ENCODE results near the gene MED25. TPM values are rescaled to one million over a fixed set of nuclear protein-coding genes. Genes with fewer than 3 reads are reported as not detected.

Gene MED25
- total RNA-seq, 1 experiment from 2014 or later: 39.9 TPM

- ChIA-PET CTCF (interaction anchor here (0.7 kb wide), 1 partner anchor 240 kb away, joined by 4 read pairs; no protein-coding TSS in a partner anchor), POLR2A (no interaction called here)
- no peak for TF ChIP-seq CTCF (IDR thresholded peaks at IDR 0.05; ENCODE audit: unreplicated experiment)
- BruUV-seq (replicated peaks): no TSS peak
- Mint-ChIP-seq H3K4me1 (ENCODE audit: insufficient read depth, unreplicated experiment) (no peaks in the 10 kb centered on the region), H3K9me3 (ENCODE audit: unreplicated experiment) (no peaks in the 10 kb centered on the region), H3K36me3 (ENCODE audit: insufficient read depth, unreplicated experiment) (peaks cover 59% of the 10 kb centered on the region), H3K4me3 (ENCODE audit: unreplicated experiment) (no peak overlapping the region), H3K27me3 (ENCODE audit: insufficient read depth, unreplicated experiment) (no peaks in the 10 kb centered on the region), H3K27ac (ENCODE audit: low read depth, unreplicated experiment) (no peak overlapping the region)
- intact Hi-C loops (cut with micrococcal nuclease): no loop called here
- no peak for DNase-seq (ENCODE audit: unreplicated experiment)
These were observed 17.3 kb upstream of the MED25 start for GRCh38 chr19:49800771-49801170.

GRCh38 chr19:49801401-49801888, 16.6 kb upstream of the MED25 start:
- CTCF ChIA-PET: no interaction called here
- peaks cover 5% of the 10 kb centered on the region for H3K4me1 Mint-ChIP-seq (ENCODE audit: insufficient read depth, unreplicated experiment)
- H3K36me3 Mint-ChIP-seq (ENCODE audit: insufficient read depth, unreplicated experiment): peaks cover 59% of the 10 kb centered on the region
- TF ChIP-seq CTCF (IDR thresholded peaks at IDR 0.05; ENCODE audit: unreplicated experiment): no peak
- no peak for DNase-seq (ENCODE audit: unreplicated experiment)
- no peak overlapping the region for H3K27ac Mint-ChIP-seq (ENCODE audit: low read depth, unreplicated experiment)
- peaks cover 6% of the 10 kb centered on the region for H3K9me3 Mint-ChIP-seq (ENCODE audit: unreplicated experiment)
- no TSS peak for BruUV-seq (replicated peaks)
- intact Hi-C loops (cut with micrococcal nuclease): no loop called here
- no peaks in the 10 kb centered on the region for H3K27me3 Mint-ChIP-seq (ENCODE audit: insufficient read depth, unreplicated experiment)
- no peak overlapping the region for H3K4me3 Mint-ChIP-seq (ENCODE audit: unreplicated experiment)
- POLR2A ChIA-PET: no interaction called here

- no TSS peak for BruUV-seq (replicated peaks)
- Mint-ChIP-seq H3K9me3 (ENCODE audit: unreplicated experiment) (peaks cover 8% of the 10 kb centered on the region), H3K27me3 (ENCODE audit: insufficient read depth, unreplicated experiment) (no peaks in the 10 kb centered on the region), H3K4me1 (ENCODE audit: insufficient read depth, unreplicated experiment) (peaks cover 6% of the 10 kb centered on the region), H3K27ac (ENCODE audit: low read depth, unreplicated experiment) (no peak overlapping the region), H3K4me3 (ENCODE audit: unreplicated experiment) (no peak overlapping the region), H3K36me3 (ENCODE audit: insufficient read depth, unreplicated experiment) (peaks cover 53% of the 10 kb centered on the region)
- no peak for TF ChIP-seq CTCF (IDR thresholded peaks at IDR 0.05; ENCODE audit: unreplicated experiment)
- CTCF ChIA-PET: no interaction called here
- intact Hi-C loops (cut with micrococcal nuclease): no loop called here
- DNase-seq (ENCODE audit: unreplicated experiment): peak; percentile 28
- POLR2A ChIA-PET: interaction anchor here (0.6 kb wide), 1 partner anchor 173 kb away, joined by 3 read pairs; no protein-coding TSS in a partner anchor
These were observed 16.0 kb upstream of the MED25 start for GRCh38 chr19:49801966-49802661.

- peaks cover 8% of the 10 kb centered on the region for H3K9me3 Mint-ChIP-seq (ENCODE audit: unreplicated experiment)
- H3K36me3 Mint-ChIP-seq (ENCODE audit: insufficient read depth, unreplicated experiment): peaks cover 45% of the 10 kb centered on the region
- no peak overlapping the region for H3K27ac Mint-ChIP-seq (ENCODE audit: low read depth, unreplicated experiment)
- TF ChIP-seq CTCF (IDR thresholded peaks at IDR 0.05; ENCODE audit: unreplicated experiment): no peak
- DNase-seq (ENCODE audit: unreplicated experiment): no peak
- H3K4me3 Mint-ChIP-seq (ENCODE audit: unreplicated experiment): no peak overlapping the region
- intact Hi-C loops (cut with micrococcal nuclease): no loop called here
- BruUV-seq (replicated peaks): no TSS peak
- CTCF ChIA-PET: no interaction called here
- POLR2A ChIA-PET: interaction anchor here (0.6 to 2.2 kb wide), 2 partner anchors 10 to 174 kb away, joined by 3 to 7 read pairs; partner anchors contain the start of gene FUZ
- no peaks in the 10 kb centered on the region for H3K27me3 Mint-ChIP-seq (ENCODE audit: insufficient read depth, unreplicated experiment)
- peaks cover 6% of the 10 kb centered on the region for H3K4me1 Mint-ChIP-seq (ENCODE audit: insufficient read depth, unreplicated experiment)
These were observed 15.1 kb upstream of the MED25 start for GRCh38 chr19:49802836-49803528.

Data from MCF 10A (cell line).